Smooth muscle cell (in vitro differentiated cells): ENCODE measurements around the gene SGPL1. TPM values are rescaled to one million over a fixed set of nuclear protein-coding genes. Genes with fewer than 3 reads are reported as not detected.

Source experiments
- DNase-seq: peaks from one replicate; lab custom pipeline; 2025; ENCODE audit not compliant: unreplicated experiment; lab: John Stamatoyannopoulos, UW
- H2AFZ ChIP-seq: fragments of 200-600 bp; sonication (generic); 2 replicates; pipeline ENCODE4 v1.6.0; 2016; ENCODE audit warnings: antibody characterized with exemption, low read depth, mild to moderate bottlenecking
- H3F3A ChIP-seq: fragments of 200-600 bp; sonication (generic); 2 replicates; pipeline ENCODE4 v1.6.0; 2017; ENCODE audit warnings: antibody characterized with exemption, low read depth
- H3K27ac ChIP-seq: fragments of 200-600 bp; sonication (generic); 2 replicates; pipeline ENCODE4 v1.5.1; 2016; ENCODE audit warnings: low read depth, mild to moderate bottlenecking
- H3K27me3 ChIP-seq: fragments of 200-600 bp; sonication (generic); 2 replicates; pipeline ENCODE4 v1.6.1; 2016; ENCODE audit warnings: low read depth, mild to moderate bottlenecking
- H3K36me3 ChIP-seq: fragments of 200-600 bp; sonication (generic); 2 replicates; pipeline ENCODE4 v1.5.1; 2016; ENCODE audit warnings: low read depth
- H3K4me1 ChIP-seq: fragments of 200-600 bp; sonication (generic); 2 replicates; pipeline ENCODE4 v1.5.1; 2016; ENCODE audit warnings: low read depth
- H3K4me2 ChIP-seq: fragments of 200-600 bp; sonication (generic); 2 replicates; pipeline ENCODE4 v1.6.0; 2016; ENCODE audit warnings: mild to moderate bottlenecking
- H3K4me3 ChIP-seq: fragments of 200-600 bp; sonication (generic); 2 replicates; pipeline ENCODE4 v1.5.1; 2016; ENCODE audit warnings: mild to moderate bottlenecking
- H3K79me2 ChIP-seq: fragments of 200-600 bp; sonication (generic); 2 replicates; pipeline ENCODE4 v1.6.0; 2016; ENCODE audit warnings: low read depth, mild to moderate bottlenecking
- H3K9ac ChIP-seq: fragments of 200-600 bp; sonication (generic); 2 replicates; pipeline ENCODE4 v1.6.0; 2016; ENCODE audit warnings: low read depth
- H3K9me3 ChIP-seq: fragments of 200-600 bp; sonication (generic); replicated peaks from 2 replicates; pipeline ENCODE4 v1.5.1; 2016; ENCODE audit warnings: low read depth
- H4K20me1 ChIP-seq: fragments of 200-600 bp; sonication (generic); 2 replicates; pipeline ENCODE4 v1.6.0; 2016; ENCODE audit warnings: low read depth
- WGBS: methylation state at CpG from one replicate; pipeline ENCODE4 v1.1.7; 2016; ENCODE audit warnings: low lambda C conversion rate; 5-methylcytosine and 5-hydroxymethylcytosine counted together
- polyA plus RNA-seq: library from polyadenylated mRNA; unstranded; fragments of >200 nt; fragmentation: Nextera tagmentation; extraction: Ambion mirVana; gene quantifications from 2 replicates; pipeline ENCODE4 v1.2.1, GENCODE V29; 2016
- total RNA-seq: library from RNA; depleted of rRNA; stranded (reverse); fragments of >200 nt; gene quantifications from 2 replicates; pipeline ENCODE4 v1.2.3, GENCODE V29; 2014
- TF ChIP-seq, protein P1 (sequence below): fragments of 200-600 bp; sonication (generic); IDR thresholded peaks from 2 replicates; pipeline ENCODE4 v1.5.1; 2017; ENCODE audit warnings: borderline replicate concordance, mild to moderate bottlenecking, antibody characterized with exemption; ENCODE audit not compliant: insufficient read depth, poor library complexity, severe bottlenecking

The SGPL1 gene
- total and polyA plus RNA-seq, 2 experiments from 2014 or later: 20.0 to 41.1 TPM

DNA sequence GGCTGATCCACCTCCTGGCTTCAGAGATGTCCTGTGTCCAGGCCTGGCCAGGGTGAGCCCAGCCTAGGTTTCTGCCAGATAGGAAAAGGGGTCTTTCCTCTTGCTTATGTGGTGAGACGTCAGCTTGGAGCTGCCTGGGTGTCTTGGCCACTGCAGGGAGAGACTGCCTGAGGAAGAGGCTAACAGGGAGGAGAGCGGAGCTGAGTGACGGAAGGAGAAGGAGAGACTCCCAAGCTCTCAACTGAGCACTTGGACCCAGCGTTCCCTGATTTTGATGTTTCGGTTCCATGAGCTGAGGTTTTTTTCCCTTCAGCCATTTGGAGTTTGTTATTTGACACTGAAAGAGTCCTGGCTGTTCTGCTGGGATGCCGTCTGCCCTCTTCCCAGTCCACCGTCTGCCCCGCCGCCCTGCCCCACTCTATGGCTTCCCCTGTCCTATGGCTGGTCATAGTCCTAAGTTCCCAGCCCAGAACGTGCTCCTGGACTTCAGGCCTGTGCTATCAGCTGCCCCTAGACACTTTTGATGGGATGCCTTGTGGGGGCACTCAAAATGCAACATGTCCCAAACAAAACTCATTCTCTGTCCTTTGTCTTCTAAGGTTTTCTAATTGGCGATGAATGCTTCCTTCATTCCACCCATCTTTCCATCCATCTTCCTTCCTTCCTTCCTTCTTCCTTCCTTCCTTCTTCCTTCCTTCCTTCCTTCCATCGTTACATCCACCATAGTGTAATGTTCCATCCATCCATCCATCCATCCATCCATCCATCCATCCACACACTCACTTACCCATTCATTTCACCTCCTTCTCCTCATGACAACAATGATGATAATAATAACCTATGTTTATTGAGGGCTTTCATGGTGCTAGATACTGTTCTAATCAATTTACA lies 92.9 kb downstream of the SGPL1 start:
- TF ChIP-seq, protein P1, sequence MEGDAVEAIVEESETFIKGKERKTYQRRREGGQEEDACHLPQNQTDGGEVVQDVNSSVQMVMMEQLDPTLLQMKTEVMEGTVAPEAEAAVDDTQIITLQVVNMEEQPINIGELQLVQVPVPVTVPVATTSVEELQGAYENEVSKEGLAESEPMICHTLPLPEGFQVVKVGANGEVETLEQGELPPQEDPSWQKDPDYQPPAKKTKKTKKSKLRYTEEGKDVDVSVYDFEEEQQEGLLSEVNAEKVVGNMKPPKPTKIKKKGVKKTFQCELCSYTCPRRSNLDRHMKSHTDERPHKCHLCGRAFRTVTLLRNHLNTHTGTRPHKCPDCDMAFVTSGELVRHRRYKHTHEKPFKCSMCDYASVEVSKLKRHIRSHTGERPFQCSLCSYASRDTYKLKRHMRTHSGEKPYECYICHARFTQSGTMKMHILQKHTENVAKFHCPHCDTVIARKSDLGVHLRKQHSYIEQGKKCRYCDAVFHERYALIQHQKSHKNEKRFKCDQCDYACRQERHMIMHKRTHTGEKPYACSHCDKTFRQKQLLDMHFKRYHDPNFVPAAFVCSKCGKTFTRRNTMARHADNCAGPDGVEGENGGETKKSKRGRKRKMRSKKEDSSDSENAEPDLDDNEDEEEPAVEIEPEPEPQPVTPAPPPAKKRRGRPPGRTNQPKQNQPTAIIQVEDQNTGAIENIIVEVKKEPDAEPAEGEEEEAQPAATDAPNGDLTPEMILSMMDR: no peak
- WGBS: 89% methylated on average over 12 of the region's 12 CpGs
- no peak overlapping the region for H3K4me2 ChIP-seq
- no peaks in the 10 kb centered on the region for H3K27me3 ChIP-seq
- H4K20me1 ChIP-seq: no peaks in the 10 kb centered on the region
- no peaks in the 10 kb centered on the region for H3K79me2 ChIP-seq
- no peak overlapping the region for H2AFZ ChIP-seq
- H3K4me3 ChIP-seq: no peak overlapping the region
- no peak overlapping the region for H3K27ac ChIP-seq
- no peaks in the 10 kb centered on the region for H3K9me3 ChIP-seq
- H3K36me3 ChIP-seq: no peaks in the 10 kb centered on the region
- no peak overlapping the region for H3K9ac ChIP-seq
- H3K4me1 ChIP-seq: no peaks in the 10 kb centered on the region
- DNase-seq: no peak
- H3F3A ChIP-seq: no peaks in the 10 kb centered on the region

DNA sequence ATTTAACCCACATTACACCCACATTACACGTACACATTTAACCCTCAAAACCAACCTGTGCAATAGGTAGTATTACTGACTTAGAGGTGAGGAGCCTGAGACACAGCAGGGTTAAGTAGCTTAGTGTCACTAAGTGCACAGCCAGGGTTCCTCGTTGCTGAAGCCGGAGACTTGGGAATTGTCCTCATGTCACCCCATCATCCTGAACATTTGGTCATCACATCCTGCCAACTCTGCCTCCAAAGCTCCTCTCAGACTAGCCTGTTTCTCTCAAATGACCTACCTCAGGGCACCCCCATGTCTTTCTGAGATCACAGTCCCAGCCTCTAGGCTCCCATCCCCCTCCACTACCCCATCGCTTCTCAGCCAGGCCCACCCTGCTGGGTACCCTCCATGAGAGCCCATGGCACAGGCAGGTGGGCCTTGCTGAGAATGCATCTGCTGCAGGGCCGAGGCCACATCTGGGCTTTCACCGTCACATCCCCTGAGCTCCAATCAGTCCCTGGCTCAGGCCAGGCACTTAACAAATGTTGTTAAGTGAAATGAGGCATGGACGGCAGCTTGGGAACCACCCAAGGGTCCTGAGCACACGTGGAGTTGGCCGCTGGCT lies 93.7 kb downstream of the SGPL1 start:
- H3K9ac ChIP-seq: no peak overlapping the region
- H4K20me1 ChIP-seq: no peaks in the 10 kb centered on the region
- H3K36me3 ChIP-seq: no peaks in the 10 kb centered on the region
- H3K4me2 ChIP-seq: no peak overlapping the region
- no peaks in the 10 kb centered on the region for H3K79me2 ChIP-seq
- H3K4me1 ChIP-seq: no peaks in the 10 kb centered on the region
- no peak overlapping the region for H3K27ac ChIP-seq
- TF ChIP-seq, protein P1: no peak
- H3F3A ChIP-seq: no peaks in the 10 kb centered on the region
- no peaks in the 10 kb centered on the region for H3K9me3 ChIP-seq
- no peak for DNase-seq
- no peak overlapping the region for H2AFZ ChIP-seq
- H3K27me3 ChIP-seq: peaks cover 2% of the 10 kb centered on the region
- no peak overlapping the region for H3K4me3 ChIP-seq
- WGBS: 93% methylated on average over 9 of the region's 9 CpGs

DNA sequence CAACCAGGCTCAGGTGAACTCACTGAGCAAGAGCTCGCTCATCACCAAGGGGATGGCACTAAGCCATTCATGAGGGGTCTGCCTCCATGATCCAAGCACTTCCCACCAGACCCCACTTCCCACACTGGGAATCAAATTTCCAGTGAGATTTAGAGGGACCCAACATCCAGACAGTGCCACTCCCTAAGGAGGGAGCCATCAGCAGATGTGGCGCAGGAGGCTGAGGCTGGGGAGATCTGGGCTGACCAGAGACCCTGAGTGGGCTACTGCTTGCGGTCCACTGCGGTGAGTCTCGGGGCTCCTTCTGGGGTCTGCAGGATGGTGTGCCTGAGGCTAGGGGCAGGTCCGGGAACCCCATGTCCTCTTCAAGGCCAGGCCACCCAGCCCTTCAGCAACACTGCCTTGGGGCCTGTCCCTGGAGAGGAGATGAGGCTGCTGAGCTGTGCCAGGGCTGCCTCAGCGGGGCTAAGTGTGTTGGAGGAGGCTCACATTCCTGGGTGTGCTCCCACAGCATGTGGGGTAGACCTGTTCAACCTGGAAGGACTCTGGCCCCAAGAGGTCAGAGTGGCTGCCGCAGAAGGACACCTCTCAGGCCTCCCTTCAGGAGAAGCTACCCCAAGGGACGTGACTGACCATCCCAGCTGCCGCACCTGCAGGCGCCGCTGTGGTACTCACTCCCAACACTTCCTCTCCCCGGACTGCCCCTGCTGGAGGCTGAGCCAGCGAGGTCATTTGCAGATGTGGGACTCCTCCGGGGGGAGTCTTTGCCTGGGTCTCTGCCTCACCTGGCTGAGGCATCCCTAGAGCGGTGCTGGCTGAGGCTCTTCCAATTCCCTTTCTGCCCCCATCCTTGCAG lies 95.0 kb downstream of the SGPL1 start:
- no peaks in the 10 kb centered on the region for H3K4me1 ChIP-seq
- no peak for DNase-seq
- H3F3A ChIP-seq: no peaks in the 10 kb centered on the region
- no peak overlapping the region for H2AFZ ChIP-seq
- H3K27me3 ChIP-seq: peaks cover 13% of the 10 kb centered on the region
- H3K4me3 ChIP-seq: no peak overlapping the region
- no peaks in the 10 kb centered on the region for H3K79me2 ChIP-seq
- TF ChIP-seq, protein P1: no peak
- no peak overlapping the region for H3K9ac ChIP-seq
- no peak overlapping the region for H3K4me2 ChIP-seq
- 93% methylated on average over 16 of the region's 16 CpGs for WGBS
- no peaks in the 10 kb centered on the region for H3K9me3 ChIP-seq
- H3K36me3 ChIP-seq: no peaks in the 10 kb centered on the region
- no peak overlapping the region for H3K27ac ChIP-seq
- H4K20me1 ChIP-seq: no peaks in the 10 kb centered on the region
